ENCODE measurements around the gene TMEM72. TPM values are rescaled to one million over a fixed set of nuclear protein-coding genes. Genes with fewer than 3 reads are reported as not detected.

TMEM72 gene
- total RNA-seq, 1 experiment from 2014 or later, result not detected

DNA sequence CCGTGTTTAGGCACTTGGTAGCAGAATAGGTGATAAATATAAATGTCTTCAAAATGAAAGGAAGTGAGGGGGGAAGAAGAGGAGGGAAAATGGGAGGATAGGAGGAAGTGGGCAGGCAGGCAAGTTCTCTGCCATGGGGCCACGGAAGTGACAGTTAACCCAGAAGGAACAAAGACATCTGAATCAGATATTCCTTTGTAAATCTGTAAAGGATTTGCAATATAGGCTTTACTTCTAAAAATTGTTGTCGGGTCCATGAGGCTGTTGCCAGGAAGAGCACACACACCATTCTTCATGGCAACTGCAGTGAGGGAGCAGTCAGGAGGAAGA is 24.8 kb downstream of the TMEM72 start:
- Histone ChIP-seq H3K36me3 (ENCODE audit: control insufficient read depth in 1 of 2, insufficient read depth in 2 of 2, low read length in 2 of 2) (no peaks in the 10 kb centered on the region), H3K9me2 (ENCODE audit: insufficient read depth) (no peaks in the 10 kb centered on the region), H3K4me1 (ENCODE audit: control insufficient read depth in 1 of 2, insufficient read depth in 2 of 2, low read length in 2 of 2) (no peaks in the 10 kb centered on the region), H3K4me3 (replicated peaks in 1 of 2; ENCODE audit: low read depth in 1 of 2, low read length in 2 of 2) (no peak overlapping the region), H3K27me3 (ENCODE audit: insufficient read depth, low read length) (no peaks in the 10 kb centered on the region), H4K20me1 (ENCODE audit: insufficient read depth) (no peaks in the 10 kb centered on the region), H3K27ac (ENCODE audit: low read depth, low read length) (no peak overlapping the region), H3K79me2 (ENCODE audit: insufficient read depth, low read length) (no peaks in the 10 kb centered on the region), H2AFZ (ENCODE audit: low read depth, low read length, poor library complexity, severe bottlenecking) (no peak overlapping the region), H3K9ac (ENCODE audit: low read length) (no peak overlapping the region), H3K9me3 (ENCODE audit: control insufficient read depth in 1 of 2, insufficient read depth in 1 of 2, low read depth in 1 of 2, low read length in 2 of 2) (no peaks in the 10 kb centered on the region), H3K4me2 (ENCODE audit: low read length) (no peak overlapping the region)
- ATAC-seq (no peak), DNase-seq (ENCODE audit: low read depth, low spot score) (no peak)
- intact Hi-C loops (cut with micrococcal nuclease), result loop anchor here (10.0 kb wide), 1 partner anchor 299 kb away; no protein-coding TSS in a partner anchor
- CTCF ChIA-PET, result no interaction called here
- TF ChIP-seq ZFX (IDR thresholded peaks at IDR 0.05), result 0 out of 2 replicates have a peak, but pooled peaks have one; percentile 5
- TF ChIP-seq, protein P1, sequence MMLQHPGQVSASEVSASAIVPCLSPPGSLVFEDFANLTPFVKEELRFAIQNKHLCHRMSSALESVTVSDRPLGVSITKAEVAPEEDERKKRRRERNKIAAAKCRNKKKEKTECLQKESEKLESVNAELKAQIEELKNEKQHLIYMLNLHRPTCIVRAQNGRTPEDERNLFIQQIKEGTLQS (IDR thresholded peaks at IDR 0.05), result no peak
- no TSS peak for BruUV-seq (replicated peaks)
- POLR2A ChIA-PET, result no interaction called here
- RAD21 ChIA-PET (ENCODE audit: low non-redundant PET in 1 of 2, low total read pairs in 2 of 2, uncharacterized antibody in 2 of 2, unreplicated experiment in 2 of 2), result no interaction called here

GRCh38 chr10:44936314-44936975 is 25.3 kb downstream of the TMEM72 start:
- CTCF ChIA-PET, result no interaction called here

More at GRCh38 chr10:44936314-44936975, 25.3 kb downstream of the TMEM72 start:
- no peak overlapping the region for H3K4me2 ChIP-seq (ENCODE audit: low read length)
- no peak overlapping the region for H3K4me3 ChIP-seq (replicated peaks in 1 of 2; ENCODE audit: low read depth in 1 of 2, low read length in 2 of 2)
- no peaks in the 10 kb centered on the region for H3K36me3 ChIP-seq (ENCODE audit: control insufficient read depth in 1 of 2, insufficient read depth in 2 of 2, low read length in 2 of 2)
- H3K27me3 ChIP-seq (ENCODE audit: insufficient read depth, low read length), result no peaks in the 10 kb centered on the region
- TF ChIP-seq ZFX (IDR thresholded peaks at IDR 0.05) (0 out of 2 replicates have a peak, but pooled peaks have one; percentile 4), POLR2AphosphoS5 (IDR thresholded peaks at IDR 0.05; ENCODE audit: low read depth, low read length) (no peak)
- RAD21 ChIA-PET (ENCODE audit: low non-redundant PET in 1 of 2, low total read pairs in 2 of 2, uncharacterized antibody in 2 of 2, unreplicated experiment in 2 of 2), result no interaction called here
- ATAC-seq (no peak), DNase-seq (ENCODE audit: low read depth, low spot score) (no peak)
- no peaks in the 10 kb centered on the region for H3K9me3 ChIP-seq (ENCODE audit: control insufficient read depth in 1 of 2, insufficient read depth in 1 of 2, low read depth in 1 of 2, low read length in 2 of 2)
- POLR2A ChIA-PET, result no interaction called here
- no peaks in the 10 kb centered on the region for H3K4me1 ChIP-seq (ENCODE audit: control insufficient read depth in 1 of 2, insufficient read depth in 2 of 2, low read length in 2 of 2)
- H3K79me2 ChIP-seq (ENCODE audit: insufficient read depth, low read length), result no peaks in the 10 kb centered on the region
- no peaks in the 10 kb centered on the region for H4K20me1 ChIP-seq (ENCODE audit: insufficient read depth)
- H3K9me2 ChIP-seq (ENCODE audit: insufficient read depth), result no peaks in the 10 kb centered on the region
- intact Hi-C loops (cut with micrococcal nuclease), result loop anchor here (10.0 kb wide), 1 partner anchor 298 kb away; no protein-coding TSS in a partner anchor
- H3K9ac ChIP-seq (ENCODE audit: low read length), result no peak overlapping the region
- H3K27ac ChIP-seq (ENCODE audit: low read depth, low read length), result no peak overlapping the region
- no peak overlapping the region for H2AFZ ChIP-seq (ENCODE audit: low read depth, low read length, poor library complexity, severe bottlenecking)
- BruUV-seq (replicated peaks), result no TSS peak

Measured in HCT116 (cell line).